Measurements from ENCODE around the gene DEFB132. TPM values are rescaled to one million over a fixed set of nuclear protein-coding genes. Genes with fewer than 3 reads are reported as not detected.

DEFB132 gene
- total and polyA plus RNA-seq, 2 of the 8 experiments (the other 6 are each of a cell fraction or from before 2014, with no cell fraction given) = not detected

DNA sequence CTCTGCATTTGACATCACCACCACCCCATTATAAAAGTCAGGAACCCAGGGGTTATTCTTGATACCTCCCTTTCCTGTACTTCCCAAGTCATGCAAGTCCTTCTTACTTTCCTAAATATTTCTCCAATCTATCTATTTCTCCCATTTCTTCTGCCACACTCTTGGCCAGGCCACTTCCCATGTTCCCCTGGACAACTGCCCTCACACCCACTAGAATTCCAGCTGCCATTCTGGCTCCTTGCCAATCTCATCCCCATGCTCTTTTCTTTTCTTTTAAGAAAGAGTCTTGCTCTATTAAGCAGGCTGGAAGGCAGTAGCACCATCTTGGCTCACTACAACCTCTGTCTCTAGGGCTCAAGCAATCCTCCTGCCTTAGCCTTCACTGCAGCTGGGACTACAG, 15.2 kb downstream of the DEFB132 start:
- Histone ChIP-seq H3K18ac (ENCODE audit: extremely low read depth, low read length) (no peak overlapping the region), H3K9ac (replicated peaks in 1 of 4; ENCODE audit: extremely low read depth in 1 of 4, low read depth in 3 of 4, low read length in 3 of 4) (no peak overlapping the region), H2BK20ac (ENCODE audit: low read length) (no peak overlapping the region), H3K79me1 (ENCODE audit: low read depth, low read length) (no peaks in the 10 kb centered on the region; the same call in 1 of the 2 replicates), H3K23ac (ENCODE audit: insufficient read length) (no peak overlapping the region), H3K56ac (replicated peaks; ENCODE audit: insufficient read length, low read depth, low read length) (no peak overlapping the region), H4K20me1 (replicated peaks in 1 of 2; ENCODE audit: control insufficient read depth in 1 of 2, insufficient read depth in 2 of 2, low read length in 2 of 2) (peaks cover 2 to 6% of the 10 kb centered on the region in 2 experiments), H4K91ac (replicated peaks; ENCODE audit: insufficient read length, low read length) (no peak overlapping the region), H4K5ac (ENCODE audit: insufficient read length, low read depth, low read length) (no peak overlapping the region), H3K14ac (ENCODE audit: insufficient read length) (no peak overlapping the region), H3K23me2 (ENCODE audit: low read depth, low read length) (no peaks in the 10 kb centered on the region; the same call in 1 of the 2 replicates), H3K79me2 (ENCODE audit: control insufficient read depth in 1 of 2, insufficient read depth in 2 of 2, low read length in 2 of 2) (no peaks in the 10 kb centered on the region), H3K4me3 (ENCODE audit: extremely low read depth in 1 of 4, insufficient read depth in 2 of 4, low read depth in 3 of 4, low read length in 4 of 4) (no peak overlapping the region), H3K27me3 (replicated peaks in 1 of 4; ENCODE audit: control insufficient read depth in 3 of 4, extremely low read depth in 1 of 4, insufficient read depth in 3 of 4, low read length in 3 of 4) (no peaks in the 10 kb centered on the region; a peak in 1 of 7 replicates), H2AK5ac (ENCODE audit: low read depth, low read length) (no peak overlapping the region), H2BK120ac (replicated peaks; ENCODE audit: low read depth, low read length) (no peak overlapping the region), H3K36me3 (ENCODE audit: control insufficient read depth in 2 of 4, insufficient read depth in 4 of 4, low read length in 3 of 4) (peaks cover 8 to 17% (median 13%) of the 10 kb centered on the region in 4 experiments; a peak in 7 of 8 replicates), H4K8ac (ENCODE audit: extremely low read depth, insufficient read depth, low read length) (no peak overlapping the region), H3K4me2 (ENCODE audit: insufficient read depth in 1 of 2, low read depth in 2 of 2, low read length in 2 of 2) (no peak overlapping the region), H2BK15ac (ENCODE audit: low read length) (no peak overlapping the region), H3K27ac (ENCODE audit: low read depth, low read length) (no peak overlapping the region), H2BK5ac (ENCODE audit: low read depth, low read length) (no peak overlapping the region), H2BK12ac (ENCODE audit: low read depth, low read length) (no peak overlapping the region), H3K4ac (replicated peaks; ENCODE audit: insufficient read length, low read depth, low read length) (no peak overlapping the region), H2AFZ (ENCODE audit: low read length) (no peak overlapping the region), H3K4me1 (replicated peaks in 1 of 4; ENCODE audit: control insufficient read depth in 3 of 4, insufficient read depth in 4 of 4, low read length in 3 of 4) (peaks cover 0 to 4% (median 2%) of the 10 kb centered on the region in 4 experiments; a peak in 4 of 7 replicates), H3K9me3 (ENCODE audit: insufficient read depth in 2 of 2, low read depth in 1 of 2, low read length in 1 of 2) (no peaks in the 10 kb centered on the region)
- ChIA-PET CTCF (ENCODE audit: partially characterized antibody) (interaction anchor here (1.0 kb wide), 1 partner anchor 10 kb away, joined by 4 read pairs; no protein-coding TSS in a partner anchor), POLR2A (ENCODE audit: partially characterized antibody) (interaction anchor here (0.7 to 2.2 kb wide), 2 partner anchors 52 to 1962 kb away, joined by 3 to 11 read pairs; partner anchors contain the start of gene SOX12)
- FAIRE-seq (no peak), DNase-seq (ENCODE audit: low read depth in 1 of 2, low spot score in 2 of 2) (no peak)
- TF ChIP-seq NANOG (IDR thresholded peaks at IDR 0.05; ENCODE audit: insufficient read depth, low read depth, low read length, poor library complexity, severe bottlenecking) (no peak), SP2 (IDR thresholded peaks at IDR 0.05; ENCODE audit: low read length) (no peak), RFX5 (IDR thresholded peaks at IDR 0.05; ENCODE audit: borderline replicate concordance, low read depth, low read length) (no peak)
